Activated CD4-positive, alpha-beta T cell treated with anti-CD3 and anti-CD28 coated beads, Interleukin-2, amount 50 U/mL, for 1 hour (primary cell): ENCODE measurements around the gene GSTO2.

Experiments used
- DNase-seq: peaks from one replicate; pipeline ENCODE4 v3.0.0-alpha.2; 2020

GSTO2 gene

GRCh38 chr10:104311184-104311720 lies 42.3 kb downstream of the GSTO2 start:
- DNase-seq = no peak

- no peak for DNase-seq
Observed at GRCh38 chr10:104314591-104315485, 45.9 kb downstream of the GSTO2 start.

GRCh38 chr10:104315486-104315921 lies 46.5 kb downstream of the GSTO2 start:
- no peak for DNase-seq

GRCh38 chr10:104316321-104317099 lies 47.5 kb downstream of the GSTO2 start:
- DNase-seq = no peak

- DNase-seq = no peak
Observed at GRCh38 chr10:104317269-104317710, 48.3 kb downstream of the GSTO2 start.

GRCh38 chr10:104317726-104318299 lies 48.8 kb downstream of the GSTO2 start:
- DNase-seq = no peak

GRCh38 chr10:104318326-104318725 lies 49.3 kb downstream of the GSTO2 start:
- DNase-seq = no peak

GRCh38 chr10:104318810-104319741 lies 50.1 kb downstream of the GSTO2 start:
- no peak for DNase-seq

GRCh38 chr10:104321226-104321625 lies 52.2 kb downstream of the GSTO2 start:
- DNase-seq = no peak

- peak; percentile 18 for DNase-seq
Observed at GRCh38 chr10:104321725-104322415, 52.9 kb downstream of the GSTO2 start.

- DNase-seq = no peak
Observed at GRCh38 chr10:104322416-104322782, 53.4 kb downstream of the GSTO2 start.

- DNase-seq = no peak
Observed at GRCh38 chr10:104323085-104323484, 54.1 kb downstream of the GSTO2 start.

GRCh38 chr10:104323760-104324201 lies 54.8 kb downstream of the GSTO2 start:
- no peak for DNase-seq

GRCh38 chr10:104324221-104324686 lies 55.3 kb downstream of the GSTO2 start:
- DNase-seq = no peak

GRCh38 chr10:104324931-104325330 lies 55.9 kb downstream of the GSTO2 start:
- DNase-seq = no peak

- no peak for DNase-seq
Observed at GRCh38 chr10:104325436-104326435, 56.8 kb downstream of the GSTO2 start.

- no peak for DNase-seq
Observed at GRCh38 chr10:104326991-104327610, 58.1 kb downstream of the GSTO2 start.

GRCh38 chr10:104327745-104328645 lies 59.0 kb downstream of the GSTO2 start:
- DNase-seq = no peak

GRCh38 chr10:104328646-104328895 lies 59.6 kb downstream of the GSTO2 start:
- no peak for DNase-seq
